DOHH2 (cell line): Measurements from ENCODE around the gene PDXDC1.
"Not testable (repeated sequence)": the region's sequence is repeated elsewhere in the genome, so short reads cannot be mapped to it uniquely, and the experiment has no call there.

Experiments
- CTCF ChIP-seq: fragments of 200-600 bp; sonication (generic); IDR thresholded peaks from one replicate; pipeline ENCODE4 v1.5.1; 2014; ENCODE audit warnings: antibody characterized with exemption, mild to moderate bottlenecking, low read depth, low read length; ENCODE audit not compliant: poor library complexity, severe bottlenecking
- EZH2phosphoT487 ChIP-seq: fragments of 200-600 bp; sonication (generic); IDR thresholded peaks from 2 replicates; pipeline ENCODE4 v1.6.1; 2017; ENCODE audit warnings: borderline replicate concordance, mild to moderate bottlenecking, antibody characterized with exemption, low read length, moderate library complexity, mixed read lengths

GRCh38 chr16:15148831-15149230 is 174.0 kb downstream of the PDXDC1 start:
- not testable (repeated sequence) for TF ChIP-seq CTCF, EZH2phosphoT487
